Kidney epithelial cell (primary cell): Measurements from ENCODE around the gene TACC2. TPM values are rescaled to one million over a fixed set of nuclear protein-coding genes. Genes with fewer than 3 reads are reported as not detected.

ENCODE experiments used
- DNase-seq: peaks from one replicate; pipeline ENCODE4 v3.0.0-alpha.2; 2010; ENCODE audit warnings: low read depth
- H3K27me3 ChIP-seq: 2 replicates; pipeline ENCODE4 v1.6.0; 2011; ENCODE audit warnings: low read length; ENCODE audit not compliant: control insufficient read depth, insufficient read depth
- H3K36me3 ChIP-seq: 2 replicates; pipeline ENCODE4 v1.5.1; 2011; ENCODE audit warnings: low read length; ENCODE audit not compliant: control insufficient read depth, insufficient read depth
- H3K4me3 ChIP-seq: 2 replicates; pipeline ENCODE4 v1.5.1; 2011; ENCODE audit warnings: low read depth, mild to moderate bottlenecking, control low read depth, low read length
- CTCF ChIP-seq: IDR thresholded peaks from 2 replicates; pipeline ENCODE4 v1.5.1; 2011; ENCODE audit warnings: mild to moderate bottlenecking, moderate library complexity, low read length, control low read depth, inconsistent platforms; ENCODE audit not compliant: insufficient read depth, poor library complexity, severe bottlenecking
- total RNA-seq: library from RNA; depleted of rRNA; stranded (reverse); fragments of >200 nt; gene quantifications from 2 replicates; pipeline ENCODE4 v1.2.3, GENCODE V29; 2015

Gene TACC2
- total RNA-seq, 1 donor from 2014 or later = 26.9 TPM

- no peak for TF ChIP-seq CTCF
- H3K4me3 ChIP-seq = no peak overlapping the region
- DNase-seq = no peak
- peaks cover 1% of the 10 kb centered on the region for H3K36me3 ChIP-seq
- H3K27me3 ChIP-seq = no peaks in the 10 kb centered on the region
Observed at GRCh38 chr10:122232769-122233168, 243.8 kb downstream of the TACC2 start.

- no peaks in the 10 kb centered on the region for H3K27me3 ChIP-seq
- no peak for TF ChIP-seq CTCF
- no peak overlapping the region for H3K4me3 ChIP-seq
- DNase-seq = no peak
- peaks cover 1% of the 10 kb centered on the region for H3K36me3 ChIP-seq
Observed at GRCh38 chr10:122233857-122234348, 244.9 kb downstream of the TACC2 start.

GRCh38 chr10:122234416-122234815 is 245.5 kb downstream of the TACC2 start:
- Histone ChIP-seq H3K27me3 (no peaks in the 10 kb centered on the region), H3K4me3 (no peak overlapping the region), H3K36me3 (peaks cover 1% of the 10 kb centered on the region)
- TF ChIP-seq CTCF = no peak
- DNase-seq = no peak

- TF ChIP-seq CTCF = no peak
- no peaks in the 10 kb centered on the region for H3K36me3 ChIP-seq
- no peaks in the 10 kb centered on the region for H3K27me3 ChIP-seq
- no peak for DNase-seq
- no peak overlapping the region for H3K4me3 ChIP-seq
Observed at GRCh38 chr10:122236690-122237306, 247.8 kb downstream of the TACC2 start.

GRCh38 chr10:122237331-122237990 is 248.5 kb downstream of the TACC2 start:
- Histone ChIP-seq H3K36me3 (no peaks in the 10 kb centered on the region), H3K4me3 (no peak overlapping the region), H3K27me3 (no peaks in the 10 kb centered on the region)
- no peak for TF ChIP-seq CTCF
- DNase-seq = no peak
